Vagina (tissue), 2 donors: ENCODE measurements around the gene IL18RAP. TPM values are rescaled to one million over a fixed set of nuclear protein-coding genes. Genes with fewer than 3 reads are reported as not detected.

Experiments
- DNase-seq, 2 donors: peaks; one replicate each; pipeline ENCODE4 v3.0.0-alpha.2; 2017; ENCODE audit errors: extremely low spot score in 2 of 2
- H3K27ac ChIP-seq: fragments of 200-600 bp; sonication (generic); one replicate; pipeline ENCODE4 v1.5.1; 2019
- H3K27me3 ChIP-seq: fragments of 200-600 bp; sonication (generic); one replicate; pipeline ENCODE4 v1.5.1; 2019
- H3K36me3 ChIP-seq, 2 donors: fragments of 200-600 bp; sonication (generic); one replicate each; pipeline ENCODE4 v1.5.1; 2017 to 2019
- H3K4me1 ChIP-seq: fragments of 200-600 bp; sonication (generic); one replicate; pipeline ENCODE4 v1.5.1; 2019
- H3K4me3 ChIP-seq, 2 donors: fragments of 200-600 bp; sonication (generic); 1 replicate in 1 of 2; 2 replicates in 1 of 2; pipeline ENCODE4 v1.5.1; 2016 to 2019
- H3K9me3 ChIP-seq: fragments of 200-600 bp; sonication (generic); one replicate; pipeline ENCODE4 v1.5.1; 2019
- CTCF ChIP-seq, 3 experiments: fragments of 450-650 bp in 2 of 3; fragments of 200-600 bp in 1 of 3; sonication (generic) in 1 of 3; IDR thresholded peaks; one replicate each; pipeline ENCODE4 v1.5.1; 2017 to 2019; ENCODE audit warnings: antibody characterized with exemption in 3 of 3, mild to moderate bottlenecking in 2 of 3, moderate library complexity in 2 of 3
- POLR2A ChIP-seq, 2 donors: fragments of 450-650 bp; IDR thresholded peaks; one replicate each; pipeline ENCODE4 v1.6.1; 2017; ENCODE audit warnings: antibody characterized with exemption in 2 of 2, mild to moderate bottlenecking in 2 of 2, moderate library complexity in 2 of 2
- POLR2AphosphoS5 ChIP-seq, 2 donors: sonication (generic); formaldehyde crosslinking; IDR thresholded peaks; one replicate each; pipeline ENCODE4 v1.9.0; 2017; ENCODE audit warnings: antibody characterized with exemption in 2 of 2, mild to moderate bottlenecking in 2 of 2, low read depth in 1 of 2; ENCODE audit not compliant: insufficient read depth in 1 of 2
- intact Hi-C: fragments of 100-400 bp; cut with DNase I; formaldehyde crosslinking; loops from one replicate; pipeline ENCODE4 v1.15.1; 2023
- total RNA-seq: library from RNA; depleted of rRNA; stranded (reverse); fragments of >200 nt; gene quantifications from one replicate; pipeline ENCODE4 v1.2.3, GENCODE V29; 2016

Gene IL18RAP
- total RNA-seq, 1 donor from 2014 or later: 5.9 TPM

- H3K36me3 ChIP-seq: no peaks in the 10 kb centered on the region
- no peak overlapping the region for H3K4me3 ChIP-seq
- no peaks in the 10 kb centered on the region for H3K27me3 ChIP-seq
- no peak for DNase-seq
- intact Hi-C loops: no loop called here
- TF ChIP-seq POLR2A (IDR thresholded peaks at IDR 0.05): no peak
- no peak for TF ChIP-seq CTCF (IDR thresholded peaks at IDR 0.05)
- no peak for TF ChIP-seq POLR2AphosphoS5 (IDR thresholded peaks at IDR 0.05; ENCODE audit: insufficient read depth in 1 of 2, low read depth in 1 of 2)
- H3K9me3 ChIP-seq: no peaks in the 10 kb centered on the region
- H3K4me1 ChIP-seq: no peaks in the 10 kb centered on the region
- no peak overlapping the region for H3K27ac ChIP-seq
Measured at GRCh38 chr2:102396012-102396411, 26.9 kb upstream of the IL18RAP start.

GRCh38 chr2:102397209-102397608, 25.8 kb upstream of the IL18RAP start:
- no peaks in the 10 kb centered on the region for H3K27me3 ChIP-seq
- no peak overlapping the region for H3K27ac ChIP-seq
- no peaks in the 10 kb centered on the region for H3K4me1 ChIP-seq
- DNase-seq: no peak
- no peaks in the 10 kb centered on the region for H3K9me3 ChIP-seq
- no peak overlapping the region for H3K4me3 ChIP-seq
- no peak for TF ChIP-seq CTCF (IDR thresholded peaks at IDR 0.05)
- TF ChIP-seq POLR2A (IDR thresholded peaks at IDR 0.05): no peak
- TF ChIP-seq POLR2AphosphoS5 (IDR thresholded peaks at IDR 0.05; ENCODE audit: insufficient read depth in 1 of 2, low read depth in 1 of 2): no peak
- intact Hi-C loops: no loop called here
- no peaks in the 10 kb centered on the region for H3K36me3 ChIP-seq

DNA sequence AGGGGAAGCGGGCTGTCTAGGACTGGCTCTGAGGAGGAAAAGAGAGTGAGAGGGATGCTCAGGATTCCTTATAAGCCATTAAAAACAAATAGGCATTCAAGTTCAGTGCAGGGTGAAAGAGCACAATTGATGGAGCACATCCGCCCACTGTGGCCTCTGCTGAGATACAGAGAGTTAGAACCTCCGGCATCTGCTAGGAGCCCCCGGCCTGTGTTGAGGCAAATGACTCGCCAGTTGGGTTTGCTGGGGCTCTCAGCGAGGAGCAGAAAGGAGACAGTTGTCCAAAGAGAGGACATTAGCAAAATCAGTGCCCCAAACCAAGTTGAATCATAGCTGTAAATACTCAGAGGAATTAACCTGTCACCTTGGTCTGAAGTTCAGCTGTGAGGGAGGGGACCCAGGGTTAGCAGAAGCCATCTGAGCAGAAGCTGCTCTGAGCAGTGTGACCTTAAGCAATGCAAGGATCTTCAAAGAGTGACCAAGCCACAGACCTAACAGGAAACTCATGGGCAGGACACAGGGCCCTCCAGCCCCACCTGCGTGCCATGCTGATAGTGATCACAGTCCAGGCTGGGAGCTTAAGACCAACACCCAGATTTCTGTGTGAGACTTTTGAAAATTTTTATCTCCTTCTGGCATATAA, 23.3 kb upstream of the IL18RAP start:
- TF ChIP-seq POLR2AphosphoS5 (IDR thresholded peaks at IDR 0.05; ENCODE audit: insufficient read depth in 1 of 2, low read depth in 1 of 2) (no peak), CTCF (IDR thresholded peaks at IDR 0.05) (no peak), POLR2A (IDR thresholded peaks at IDR 0.05) (no peak)
- no peak for DNase-seq
- Histone ChIP-seq H3K27ac (no peak overlapping the region), H3K9me3 (no peaks in the 10 kb centered on the region), H3K4me3 (no peak overlapping the region), H3K4me1 (no peaks in the 10 kb centered on the region), H3K27me3 (no peaks in the 10 kb centered on the region), H3K36me3 (no peaks in the 10 kb centered on the region)
- intact Hi-C loops: no loop called here

- H3K9me3 ChIP-seq: no peaks in the 10 kb centered on the region
- no peak overlapping the region for H3K27ac ChIP-seq
- no peaks in the 10 kb centered on the region for H3K4me1 ChIP-seq
- DNase-seq: no peak
- no peaks in the 10 kb centered on the region for H3K27me3 ChIP-seq
- no peaks in the 10 kb centered on the region for H3K36me3 ChIP-seq
- TF ChIP-seq CTCF (IDR thresholded peaks at IDR 0.05) (no peak), POLR2A (IDR thresholded peaks at IDR 0.05) (no peak), POLR2AphosphoS5 (IDR thresholded peaks at IDR 0.05; ENCODE audit: insufficient read depth in 1 of 2, low read depth in 1 of 2) (no peak)
- intact Hi-C loops: no loop called here
- no peak overlapping the region for H3K4me3 ChIP-seq
Measured at GRCh38 chr2:102401456-102401855, 21.5 kb upstream of the IL18RAP start.

DNA sequence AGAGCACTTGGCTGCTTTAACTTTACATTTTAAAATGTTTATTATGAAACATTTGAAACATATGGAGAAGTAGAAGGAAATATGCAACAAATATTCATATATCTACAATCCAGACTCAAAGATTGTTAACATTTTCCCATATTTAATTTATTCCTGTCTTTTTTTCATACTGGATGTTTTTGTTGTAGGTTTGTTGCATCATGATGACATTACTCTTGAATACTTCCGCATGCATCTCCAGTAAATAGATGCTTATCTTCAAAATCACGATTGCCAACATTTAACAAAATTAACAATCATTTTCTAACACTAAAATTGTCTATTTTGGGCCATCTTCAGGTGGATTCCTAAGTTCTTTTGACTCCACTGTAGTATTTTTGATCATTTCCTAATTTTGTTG, 21.1 kb upstream of the IL18RAP start:
- DNase-seq: no peak
- no peaks in the 10 kb centered on the region for H3K9me3 ChIP-seq
- H3K27me3 ChIP-seq: no peaks in the 10 kb centered on the region
- TF ChIP-seq POLR2A (IDR thresholded peaks at IDR 0.05): no peak
- no peak for TF ChIP-seq CTCF (IDR thresholded peaks at IDR 0.05)
- no peak for TF ChIP-seq POLR2AphosphoS5 (IDR thresholded peaks at IDR 0.05; ENCODE audit: insufficient read depth in 1 of 2, low read depth in 1 of 2)
- H3K4me3 ChIP-seq: no peak overlapping the region
- no peaks in the 10 kb centered on the region for H3K36me3 ChIP-seq
- no peak overlapping the region for H3K27ac ChIP-seq
- intact Hi-C loops: no loop called here
- no peaks in the 10 kb centered on the region for H3K4me1 ChIP-seq
